ENCODE measurements around the gene ARHGEF25. TPM values are rescaled to one million over a fixed set of nuclear protein-coding genes. Genes with fewer than 3 reads are reported as not detected.
A peak's percentile ranks its signal among the peaks of the same experiment; 100 is the strongest.

ARHGEF25 gene
- total and polyA plus RNA-seq, 2 of the 13 experiments (the other 11 are each of a cell fraction or from before 2014, with no cell fraction given), result 11.5 to 12.5 TPM

GRCh38 chr12:57575771-57576612 lies 35.2 kb upstream of the ARHGEF25 start (continued):
- TF ChIP-seq ZNF180 (CRISPR knock-in tag; IDR thresholded peaks at IDR 0.05; ENCODE audit: borderline replicate concordance, low read depth) (no peak), BATF2 (CRISPR knock-in tag; IDR thresholded peaks at IDR 0.05) (no peak), ZNF879 (CRISPR knock-in tag; IDR thresholded peaks at IDR 0.05) (no peak), ZNF781 (CRISPR knock-in tag; IDR thresholded peaks at IDR 0.05; ENCODE audit: borderline replicate concordance, not compliant biosample characterization) (peak; percentile 73), SRSF4 (IDR thresholded peaks at IDR 0.05; ENCODE audit: low read depth, low read length, poor library complexity, severe bottlenecking) (no peak), ZNF343 (CRISPR knock-in tag; IDR thresholded peaks at IDR 0.05) (no peak), ZNF652 (CRISPR knock-in tag; IDR thresholded peaks at IDR 0.05; ENCODE audit: borderline replicate concordance, low read depth) (no peak), ZXDC (CRISPR knock-in tag; IDR thresholded peaks at IDR 0.05) (no peak), IRF9 (CRISPR knock-in tag; IDR thresholded peaks at IDR 0.05; ENCODE audit: borderline replicate concordance) (0 out of 2 replicates have a peak, but pooled peaks have one; percentile 42), ZFP1 (CRISPR knock-in tag; IDR thresholded peaks at IDR 0.05) (peak; percentile 19; the same call in 1 of the 2 replicates), YEATS4 (CRISPR knock-in tag; IDR thresholded peaks at IDR 0.05; ENCODE audit: borderline replicate concordance) (peak; percentile 69; the same call in 1 of the 2 replicates), ZNF557 (CRISPR knock-in tag; IDR thresholded peaks at IDR 0.05) (no peak), SNRNP70 (IDR thresholded peaks at IDR 0.05; ENCODE audit: low read depth, low read length) (no peak), ZNF670 (CRISPR knock-in tag; IDR thresholded peaks at IDR 0.05; ENCODE audit: borderline replicate concordance) (no peak), ZMAT5 (CRISPR knock-in tag; IDR thresholded peaks at IDR 0.05; ENCODE audit: borderline replicate concordance, low read depth) (no peak), ZMYM4 (CRISPR knock-in tag; IDR thresholded peaks at IDR 0.05) (peak; percentile 43; the same call in 1 of the 2 replicates), SETDB1 (CRISPR knock-in tag; IDR thresholded peaks at IDR 0.05; ENCODE audit: borderline replicate concordance) (no peak), FOSL1 (CRISPR knock-in tag; IDR thresholded peaks at IDR 0.05; ENCODE audit: borderline replicate concordance) (peak; percentile 20; the same call in 1 of the 2 replicates), ATF7-NPFF (CRISPR knock-in tag; IDR thresholded peaks at IDR 0.05; ENCODE audit: low read depth) (no peak), ZNF101 (CRISPR knock-in tag; IDR thresholded peaks at IDR 0.05; ENCODE audit: borderline replicate concordance, low read depth) (no peak), ZNF83 (CRISPR knock-in tag; IDR thresholded peaks at IDR 0.05; ENCODE audit: borderline replicate concordance) (no peak; the same call in 1 of the 2 replicates), FOXM1 (CRISPR knock-in tag; IDR thresholded peaks at IDR 0.05) (no peak), PTBP1 (IDR thresholded peaks at IDR 0.05; ENCODE audit: low read depth, low read length, poor library complexity, severe bottlenecking) (no peak), ETV6 (CRISPR knock-in tag; conservative IDR thresholded peaks at IDR 0.05) (no peak)
